KMS-11 (cell line): Measurements from ENCODE around the gene HAUS1.
"Not testable (repeated sequence)": the region's sequence is repeated elsewhere in the genome, so short reads cannot be mapped to it uniquely, and the experiment has no call there.

ENCODE experiments used
- H2AFZ ChIP-seq: fragments of 200-600 bp; sonication (generic); 2 replicates; pipeline ENCODE4 v1.6.1; 2016; ENCODE audit warnings: antibody characterized with exemption, mixed run types, low read depth
- H3K27ac ChIP-seq: fragments of 200-600 bp; sonication (generic); 2 replicates; pipeline ENCODE4 v1.6.1; 2016; ENCODE audit warnings: mild to moderate bottlenecking, mixed run types
- H3K27me3 ChIP-seq: fragments of 200-600 bp; sonication (generic); 2 replicates; pipeline ENCODE4 v1.6.1; 2017; ENCODE audit warnings: mild to moderate bottlenecking, low read depth, mixed run types, moderate library complexity; ENCODE audit not compliant: insufficient read depth
- H3K36me3 ChIP-seq: fragments of 200-600 bp; sonication (generic); 2 replicates; pipeline ENCODE4 v1.6.1; 2017; ENCODE audit warnings: mild to moderate bottlenecking, mixed run types; ENCODE audit not compliant: insufficient read depth
- H3K4me1 ChIP-seq: fragments of 200-600 bp; sonication (generic); 2 replicates; pipeline ENCODE4 v1.6.1; 2016; ENCODE audit warnings: mild to moderate bottlenecking, low read depth, mixed run types; ENCODE audit not compliant: poor library complexity, severe bottlenecking
- H3K4me2 ChIP-seq: fragments of 200-600 bp; sonication (generic); 2 replicates; pipeline ENCODE4 v1.7.0; 2016; ENCODE audit warnings: mild to moderate bottlenecking, mixed run types
- H3K4me3 ChIP-seq: fragments of 200-600 bp; sonication (generic); IDR thresholded peaks from 2 replicates; pipeline ENCODE4 v1.6.1; 2017; ENCODE audit warnings: low read depth, low read length, mixed read lengths; ENCODE audit not compliant: insufficient read depth
- H3K79me2 ChIP-seq: fragments of 200-600 bp; sonication (generic); 2 replicates; pipeline ENCODE4 v1.6.1; 2016; ENCODE audit warnings: low read depth, mixed run types; ENCODE audit not compliant: insufficient read depth
- H3K9ac ChIP-seq: fragments of 200-600 bp; sonication (generic); 2 replicates; pipeline ENCODE4 v1.6.1; 2016; ENCODE audit warnings: mild to moderate bottlenecking, mixed run types
- H4K20me1 ChIP-seq: fragments of 200-600 bp; sonication (generic); 2 replicates; pipeline ENCODE4 v1.6.1; 2016; ENCODE audit warnings: mild to moderate bottlenecking, mixed run types; ENCODE audit not compliant: insufficient read depth
- CTCF ChIP-seq: fragments of 200-600 bp; sonication (generic); conservative IDR thresholded peaks from 2 replicates; pipeline ENCODE4 v1.6.1; 2017; ENCODE audit warnings: low read depth, mild to moderate bottlenecking, antibody characterized with exemption, low read length, moderate library complexity, mixed read lengths

Gene HAUS1

DNA sequence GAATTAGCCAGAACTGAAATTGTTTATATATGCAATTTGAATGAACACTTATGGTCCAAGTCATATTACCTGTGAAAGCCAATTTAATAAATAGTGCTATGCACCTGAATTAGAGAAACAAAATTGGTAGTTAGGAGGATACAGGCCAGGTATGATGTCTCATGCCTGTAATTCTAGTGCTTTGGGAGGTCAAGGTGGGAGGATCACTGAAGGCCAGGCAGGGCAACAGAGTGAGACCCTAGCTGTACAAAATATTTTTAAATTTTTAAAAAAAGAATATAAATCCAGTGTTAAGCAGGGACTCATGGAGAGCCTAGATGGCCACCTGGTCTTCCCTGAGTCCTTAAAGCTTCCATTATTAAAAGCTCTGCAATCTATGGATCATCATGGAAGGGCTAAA, 24.8 kb upstream of the HAUS1 start:
- H3K36me3 ChIP-seq: peaks cover 27% of the 10 kb centered on the region; the same call in 1 of the 2 replicates
- H4K20me1 ChIP-seq: no peaks in the 10 kb centered on the region
- no peak overlapping the region for H3K4me2 ChIP-seq
- no peaks in the 10 kb centered on the region; the same call in 1 of the 2 replicates for H3K79me2 ChIP-seq
- no peak overlapping the region for H2AFZ ChIP-seq
- H3K27ac ChIP-seq: no peak overlapping the region
- H3K27me3 ChIP-seq: no peaks in the 10 kb centered on the region
- no peak overlapping the region for H3K4me3 ChIP-seq
- no peak overlapping the region for H3K9ac ChIP-seq
- H3K4me1 ChIP-seq: no peaks in the 10 kb centered on the region
- no peak for TF ChIP-seq CTCF

DNA sequence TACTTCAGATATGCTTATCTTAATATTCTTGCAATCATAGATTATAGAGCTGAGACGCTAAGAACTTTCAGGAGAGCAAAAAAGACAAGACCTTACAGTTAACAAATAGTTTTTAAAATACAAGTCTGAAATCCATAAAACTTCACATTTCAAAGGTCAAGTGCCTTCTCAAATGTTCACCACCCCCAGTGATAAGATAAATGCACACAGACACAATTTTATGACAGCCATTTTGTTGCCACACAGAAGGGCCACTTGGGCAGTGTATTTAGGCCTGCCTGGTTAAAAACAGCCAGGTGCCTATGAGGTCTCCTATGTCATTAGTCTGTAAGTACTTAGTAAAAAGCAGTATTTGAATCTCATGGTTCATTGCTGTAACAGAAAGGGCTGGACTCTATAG, 24.0 kb upstream of the HAUS1 start:
- Histone ChIP-seq H3K27me3 (no peaks in the 10 kb centered on the region), H3K27ac (no peak overlapping the region), H3K4me3 (no peak overlapping the region), H4K20me1 (no peaks in the 10 kb centered on the region), H3K9ac (no peak overlapping the region), H3K36me3 (peaks cover 33% of the 10 kb centered on the region; the same call in 1 of the 2 replicates), H3K79me2 (no peaks in the 10 kb centered on the region; the same call in 1 of the 2 replicates), H3K4me2 (no peak overlapping the region), H2AFZ (no peak overlapping the region), H3K4me1 (no peaks in the 10 kb centered on the region)
- no peak for TF ChIP-seq CTCF

DNA sequence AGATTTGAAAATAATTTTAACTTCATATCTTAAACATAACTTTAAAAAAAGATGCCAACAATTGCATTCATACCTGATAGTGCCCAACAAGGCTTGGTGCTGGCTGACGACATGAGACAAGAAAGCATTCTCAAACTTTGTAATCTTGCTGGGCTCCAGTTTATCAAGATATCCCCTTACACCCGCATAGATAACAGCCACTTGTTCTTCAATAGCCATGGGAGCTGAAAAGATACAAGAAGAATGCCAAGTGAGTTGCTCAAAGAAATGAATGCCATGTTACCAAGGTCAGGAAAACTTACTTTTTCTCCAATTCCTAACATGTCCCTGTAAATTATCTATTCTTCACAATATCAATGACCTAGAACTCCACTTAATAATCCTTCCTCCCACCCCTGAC, 19.8 kb upstream of the HAUS1 start:
- no peak overlapping the region for H3K9ac ChIP-seq
- peaks cover 72% of the 10 kb centered on the region for H3K36me3 ChIP-seq
- H3K4me3 ChIP-seq: no peak overlapping the region
- peaks cover 26% of the 10 kb centered on the region for H3K79me2 ChIP-seq
- no peak overlapping the region for H3K27ac ChIP-seq
- no peak overlapping the region for H3K4me2 ChIP-seq
- H3K4me1 ChIP-seq: peaks cover 23% of the 10 kb centered on the region
- H3K27me3 ChIP-seq: no peaks in the 10 kb centered on the region
- 0 out of 2 replicates have a peak, but pooled peaks cover 5% of the 10 kb centered on the region for H4K20me1 ChIP-seq
- no peak overlapping the region for H2AFZ ChIP-seq
- TF ChIP-seq CTCF: no peak

GRCh38 chr18:46088501-46088900, 15.7 kb upstream of the HAUS1 start:
- not testable (repeated sequence) for H3K27ac ChIP-seq, H3K9ac ChIP-seq, H4K20me1 ChIP-seq, H2AFZ ChIP-seq, H3K27me3 ChIP-seq, H3K4me3 ChIP-seq, H3K4me2 ChIP-seq
- H3K79me2 ChIP-seq: peaks cover 66% of the 10 kb centered on the region
- peaks cover 87% of the 10 kb centered on the region for H3K36me3 ChIP-seq
- peaks cover 27% of the 10 kb centered on the region for H3K4me1 ChIP-seq

- no peak overlapping the region for H3K9ac ChIP-seq
- H3K4me1 ChIP-seq: peaks cover 43% of the 10 kb centered on the region
- H3K79me2 ChIP-seq: peaks cover 75% of the 10 kb centered on the region
- H3K27me3 ChIP-seq: no peaks in the 10 kb centered on the region
- H3K4me3 ChIP-seq: no peak overlapping the region
- peaks cover 20% of the 10 kb centered on the region for H4K20me1 ChIP-seq
- peak overlapping the region; percentile 56 for H3K4me2 ChIP-seq
- H2AFZ ChIP-seq: no peak overlapping the region
- no peak for TF ChIP-seq CTCF
- H3K36me3 ChIP-seq: peaks cover 35% of the 10 kb centered on the region
- H3K27ac ChIP-seq: peak overlapping the region; percentile 97; the same call in 1 of the 2 replicates
Measured at GRCh38 chr18:46095532-46095931, 8.7 kb upstream of the HAUS1 start.
